PC-9 (cell line): ENCODE results near the gene CYB561. TPM values are rescaled to one million over a fixed set of nuclear protein-coding genes. Genes with fewer than 3 reads are reported as not detected.

Experiments used
- BruUV-seq: library from RNA; stranded (reverse); fragments of 400-500 nt; replicated peaks from 2 replicates; lab custom pipeline; 2021; lab: Mats Ljungman, UMichigan
- CTCF ChIA-PET: fragments of 300-600 bp; sonication (Branson Sonifier 250); formaldehyde crosslinking; loops from one replicate; lab custom pipeline; 2022; ENCODE audit warnings: antibody characterized with exemption; lab: Charles Lee
- POLR2A ChIA-PET: fragments of 300-600 bp; sonication (Branson Sonifier 250); formaldehyde crosslinking; loops from one replicate; lab custom pipeline; 2022; ENCODE audit warnings: antibody characterized with exemption; ENCODE audit not compliant: unreplicated experiment; lab: Charles Lee
- DNase-seq, 2 experiments: peaks; one replicate each; pipeline versions ENCODE4 v3.0.0 to v3.0.0-alpha.2; 2015 to 2022; ENCODE audit warnings: mixed read lengths in 1 of 2
- H2AFZ ChIP-seq: fragments of 200-600 bp; sonication (generic); 2 replicates; pipeline ENCODE4 v1.8.1; 2017; ENCODE audit warnings: antibody characterized with exemption
- H3F3A ChIP-seq: fragments of 200-600 bp; sonication (generic); 2 replicates; pipeline ENCODE4 v1.8.1; 2017; ENCODE audit warnings: antibody characterized with exemption, mild to moderate bottlenecking, low read depth; ENCODE audit not compliant: insufficient read depth
- H3K27ac ChIP-seq: fragments of 200-600 bp; sonication (generic); 2 replicates; pipeline ENCODE4 v1.6.1; 2016; ENCODE audit warnings: mixed run types
- H3K27me3 ChIP-seq: fragments of 200-600 bp; sonication (generic); 2 replicates; pipeline ENCODE4 v1.6.1; 2016; ENCODE audit warnings: low read depth, mixed run types; ENCODE audit not compliant: insufficient read depth
- H3K36me3 ChIP-seq: fragments of 200-600 bp; sonication (generic); 2 replicates; pipeline ENCODE4 v1.6.1; 2016; ENCODE audit warnings: low read depth, mixed run types
- H3K4me1 ChIP-seq: fragments of 200-600 bp; sonication (generic); replicated peaks from 2 replicates; pipeline ENCODE4 v1.6.1; 2016; ENCODE audit warnings: mixed run types; ENCODE audit not compliant: insufficient read depth
- H3K4me2 ChIP-seq: fragments of 200-600 bp; sonication (generic); 2 replicates; pipeline ENCODE4 v1.6.1; 2017; ENCODE audit warnings: mixed run types
- H3K4me3 ChIP-seq: fragments of 200-600 bp; sonication (generic); 2 replicates; pipeline ENCODE4 v1.6.1; 2016; ENCODE audit warnings: mixed run types
- H3K79me2 ChIP-seq: fragments of 200-600 bp; sonication (generic); 2 replicates; pipeline ENCODE4 v1.6.1; 2017; ENCODE audit warnings: low read depth, mixed run types
- H3K9me2 ChIP-seq: fragments of 200-600 bp; sonication (generic); 2 replicates; pipeline ENCODE4 v1.8.1; 2017; ENCODE audit warnings: mild to moderate bottlenecking; ENCODE audit not compliant: insufficient read depth
- H3K9me3 ChIP-seq: fragments of 200-600 bp; sonication (generic); 2 replicates; pipeline ENCODE4 v1.8.1; 2016; ENCODE audit warnings: low read depth; ENCODE audit not compliant: insufficient read depth
- H4K20me1 ChIP-seq: fragments of 200-600 bp; sonication (generic); 2 replicates; pipeline ENCODE4 v1.8.1; 2017; ENCODE audit not compliant: insufficient read depth
- EZH2 ChIP-seq: fragments of 200-600 bp; sonication (generic); IDR thresholded peaks from 2 replicates; pipeline ENCODE4 v1.8.0; 2017; ENCODE audit warnings: antibody characterized with exemption, low read depth
- intact Hi-C: fragments of 100-400 bp; cut with micrococcal nuclease; formaldehyde crosslinking; loops from one replicate; pipeline ENCODE4 v1.10.0; 2022; ENCODE audit not compliant: unreplicated experiment
- total RNA-seq: library from RNA; stranded (reverse); gene quantifications from 2 replicates; pipeline ENCODE4 v1.2.3, GENCODE V29; 2021
- TF ChIP-seq, protein P1 (sequence below): fragments of 200-600 bp; sonication (generic); conservative IDR thresholded peaks from 2 replicates; pipeline ENCODE4 v1.6.1; 2017; ENCODE audit warnings: mixed run types, antibody characterized with exemption, mild to moderate bottlenecking, moderate library complexity

Gene CYB561
- total RNA-seq, 1 experiment from 2014 or later, result 71.6 TPM

DNA sequence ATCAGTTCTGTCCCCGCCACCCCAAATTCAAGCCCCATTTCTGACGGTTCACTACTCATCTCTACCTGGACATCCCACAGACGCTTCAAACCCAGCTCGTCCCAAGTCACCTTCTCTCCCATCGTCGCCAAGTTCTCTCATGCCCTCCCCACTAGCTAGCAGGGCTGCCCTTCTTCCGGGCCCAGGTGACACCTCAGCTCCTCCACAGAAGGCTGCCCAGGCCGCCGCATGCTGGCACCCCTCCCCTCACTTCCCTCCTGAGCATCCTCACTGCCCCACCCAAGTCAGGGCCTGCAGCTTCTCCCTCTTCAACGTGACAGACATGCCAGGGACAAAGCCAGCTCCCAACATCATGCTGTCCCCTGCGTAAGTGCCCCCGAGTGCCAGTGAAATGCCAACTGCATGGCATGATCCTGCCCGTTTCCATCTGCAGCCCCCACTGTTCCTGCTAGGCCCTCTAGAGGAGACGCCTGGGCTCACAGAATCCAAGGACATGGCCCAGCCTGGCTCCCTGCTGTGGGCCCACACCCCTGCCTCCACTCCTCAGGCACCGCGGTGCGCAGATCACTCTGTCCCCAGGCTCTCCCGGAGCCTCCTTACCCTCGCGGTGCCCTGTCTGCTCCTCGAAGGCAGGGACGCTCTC, 5.9 kb downstream of the CYB561 start:
- no peaks in the 10 kb centered on the region for H3K9me3 ChIP-seq
- DNase-seq, result no peak
- H3K27ac ChIP-seq, result no peak overlapping the region
- no peak for TF ChIP-seq EZH2
- TF ChIP-seq, protein P1, sequence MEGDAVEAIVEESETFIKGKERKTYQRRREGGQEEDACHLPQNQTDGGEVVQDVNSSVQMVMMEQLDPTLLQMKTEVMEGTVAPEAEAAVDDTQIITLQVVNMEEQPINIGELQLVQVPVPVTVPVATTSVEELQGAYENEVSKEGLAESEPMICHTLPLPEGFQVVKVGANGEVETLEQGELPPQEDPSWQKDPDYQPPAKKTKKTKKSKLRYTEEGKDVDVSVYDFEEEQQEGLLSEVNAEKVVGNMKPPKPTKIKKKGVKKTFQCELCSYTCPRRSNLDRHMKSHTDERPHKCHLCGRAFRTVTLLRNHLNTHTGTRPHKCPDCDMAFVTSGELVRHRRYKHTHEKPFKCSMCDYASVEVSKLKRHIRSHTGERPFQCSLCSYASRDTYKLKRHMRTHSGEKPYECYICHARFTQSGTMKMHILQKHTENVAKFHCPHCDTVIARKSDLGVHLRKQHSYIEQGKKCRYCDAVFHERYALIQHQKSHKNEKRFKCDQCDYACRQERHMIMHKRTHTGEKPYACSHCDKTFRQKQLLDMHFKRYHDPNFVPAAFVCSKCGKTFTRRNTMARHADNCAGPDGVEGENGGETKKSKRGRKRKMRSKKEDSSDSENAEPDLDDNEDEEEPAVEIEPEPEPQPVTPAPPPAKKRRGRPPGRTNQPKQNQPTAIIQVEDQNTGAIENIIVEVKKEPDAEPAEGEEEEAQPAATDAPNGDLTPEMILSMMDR, result no peak
- no peaks in the 10 kb centered on the region for H3K9me2 ChIP-seq
- H3K4me3 ChIP-seq, result no peak overlapping the region
- H3K4me2 ChIP-seq, result no peak overlapping the region
- H4K20me1 ChIP-seq, result peaks cover 11% of the 10 kb centered on the region; the same call in 1 of the 2 replicates
- no peaks in the 10 kb centered on the region for H3K36me3 ChIP-seq
- H3F3A ChIP-seq, result peaks cover 28% of the 10 kb centered on the region; the same call in 1 of the 2 replicates
- peaks cover 15% of the 10 kb centered on the region for H3K4me1 ChIP-seq
- intact Hi-C loops, result no loop called here
- no TSS peak for BruUV-seq
- H3K27me3 ChIP-seq, result no peaks in the 10 kb centered on the region
- CTCF ChIA-PET, result no interaction called here
- POLR2A ChIA-PET, result no interaction called here
- H2AFZ ChIP-seq, result no peak overlapping the region
- H3K79me2 ChIP-seq, result peaks cover 47% of the 10 kb centered on the region

DNA sequence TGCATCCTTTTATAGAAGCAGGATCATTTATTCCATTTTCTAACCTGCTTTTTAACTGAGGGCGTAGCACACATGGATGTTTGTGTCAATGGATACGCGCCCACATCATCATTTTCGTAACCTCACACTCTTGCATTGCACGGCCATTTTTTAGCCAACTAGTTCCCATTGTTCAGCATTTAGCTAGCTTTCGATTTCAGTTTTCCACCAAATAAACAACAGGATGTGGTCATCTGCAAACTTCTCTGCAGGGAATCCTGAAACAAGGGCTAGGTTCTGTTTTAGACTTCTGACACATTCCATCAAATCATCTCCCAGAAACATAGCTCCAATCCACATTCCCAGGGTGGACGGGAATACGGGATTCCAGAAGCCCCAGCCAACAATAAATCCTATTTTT, 6.4 kb downstream of the CYB561 start:
- Histone ChIP-seq H3K4me3 (no peak overlapping the region), H3K4me1 (peaks cover 16% of the 10 kb centered on the region), H3K27me3 (no peaks in the 10 kb centered on the region), H3K36me3 (no peaks in the 10 kb centered on the region), H3K79me2 (peaks cover 41% of the 10 kb centered on the region), H3K9me2 (no peaks in the 10 kb centered on the region), H2AFZ (no peak overlapping the region), H3F3A (peaks cover 34% of the 10 kb centered on the region), H3K27ac (no peak overlapping the region), H3K4me2 (no peak overlapping the region), H4K20me1 (peaks cover 11% of the 10 kb centered on the region; the same call in 1 of the 2 replicates), H3K9me3 (no peaks in the 10 kb centered on the region)
- POLR2A ChIA-PET, result no interaction called here
- TF ChIP-seq, protein P1, result no peak
- no peak for TF ChIP-seq EZH2
- no TSS peak for BruUV-seq
- CTCF ChIA-PET, result no interaction called here
- DNase-seq, result no peak
- intact Hi-C loops, result no loop called here

DNA sequence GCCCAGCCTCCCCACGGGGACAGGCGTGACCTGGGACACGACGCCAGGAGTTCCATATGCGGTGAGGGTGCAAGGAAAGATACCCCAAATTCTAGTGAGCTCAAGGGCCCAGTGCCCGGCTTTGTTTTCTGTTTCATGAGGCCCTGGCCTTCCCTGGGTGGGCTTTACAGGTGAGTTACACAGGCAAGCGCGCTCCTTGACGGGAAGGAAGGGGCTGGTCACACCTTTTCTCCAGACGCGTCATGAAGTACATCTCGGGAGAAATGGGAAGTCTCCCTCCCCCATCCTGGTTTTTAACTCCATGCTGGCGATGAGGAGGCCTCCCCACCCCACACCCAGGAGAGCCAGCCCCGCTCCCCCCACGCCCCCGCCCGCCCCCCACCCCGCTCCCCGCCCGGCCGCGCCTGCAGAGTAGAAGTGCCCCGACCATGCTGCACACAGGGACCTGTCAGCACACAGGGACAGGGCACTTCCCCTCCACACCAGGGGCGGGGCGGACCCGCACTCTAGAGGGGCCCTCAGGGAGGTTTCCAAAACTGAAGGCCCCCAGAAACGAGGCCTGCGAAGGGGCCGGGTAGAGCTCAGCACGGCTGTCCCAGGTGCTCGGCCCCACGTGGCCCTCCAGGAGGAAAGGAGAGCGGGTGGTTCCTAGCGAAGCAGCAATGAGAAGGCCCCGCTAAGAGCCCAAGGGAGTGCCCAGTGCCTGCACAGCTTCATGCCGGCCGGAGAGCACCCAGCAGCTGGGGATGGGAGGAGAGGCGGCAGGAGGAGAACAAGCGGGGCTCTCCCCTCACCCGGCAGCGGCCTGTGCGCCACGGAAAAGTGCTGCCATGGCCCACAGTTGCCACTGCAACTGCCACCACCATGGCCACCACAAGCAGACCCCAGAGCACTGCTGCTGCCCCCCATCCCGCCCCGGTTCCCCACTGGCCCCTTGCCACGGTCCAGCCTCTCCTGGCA, 7.7 kb downstream of the CYB561 start:
- H3K4me3 ChIP-seq, result no peak overlapping the region
- peaks cover 46% of the 10 kb centered on the region for H3F3A ChIP-seq
- no peak for DNase-seq
- ChIA-PET CTCF (no interaction called here), POLR2A (interaction anchor here (0.7 kb wide), 2 partner anchors 68 to 823 kb away, joined by 3 to 7 read pairs; no protein-coding TSS in a partner anchor)
- H3K4me2 ChIP-seq, result no peak overlapping the region
- H3K9me2 ChIP-seq, result no peaks in the 10 kb centered on the region
- H3K4me1 ChIP-seq, result peaks cover 11% of the 10 kb centered on the region
- no peaks in the 10 kb centered on the region for H3K36me3 ChIP-seq
- H3K27me3 ChIP-seq, result no peaks in the 10 kb centered on the region
- intact Hi-C loops, result no loop called here
- BruUV-seq, result no TSS peak
- H3K27ac ChIP-seq, result no peak overlapping the region
- TF ChIP-seq EZH2, result no peak
- TF ChIP-seq, protein P1, result no peak
- H4K20me1 ChIP-seq, result peaks cover 14% of the 10 kb centered on the region
- no peaks in the 10 kb centered on the region for H3K9me3 ChIP-seq
- peaks cover 30% of the 10 kb centered on the region for H3K79me2 ChIP-seq
- no peak overlapping the region for H2AFZ ChIP-seq
